Trophoblast cell (in vitro differentiated cells and primary cell): ENCODE measurements around the gene FOXP2.
"Not testable (repeated sequence)": the region's sequence is repeated elsewhere in the genome, so short reads cannot be mapped to it uniquely, and the experiment has no call there.

Experiments used
- DNase-seq, 2 donors: peaks; one replicate each; pipeline ENCODE4 v3.0.0-alpha.2; 2016
- H2AFZ ChIP-seq: 2 replicates; pipeline ENCODE4 v1.6.1; 2013; ENCODE audit warnings: low read length, moderate library complexity, mild to moderate bottlenecking; ENCODE audit not compliant: insufficient read depth, poor library complexity
- H2AK5ac ChIP-seq: 2 replicates; pipeline ENCODE4 v1.6.1; 2013; ENCODE audit warnings: mild to moderate bottlenecking, low read length
- H2BK120ac ChIP-seq: 2 replicates; pipeline ENCODE4 v1.6.1; 2013; ENCODE audit warnings: low read length, mild to moderate bottlenecking, moderate library complexity; ENCODE audit not compliant: insufficient read depth, poor library complexity
- H2BK12ac ChIP-seq: 2 replicates; pipeline ENCODE4 v1.6.1; 2013; ENCODE audit warnings: mild to moderate bottlenecking, low read length, moderate library complexity
- H2BK5ac ChIP-seq: 2 replicates; pipeline ENCODE4 v1.6.1; 2013; ENCODE audit warnings: low read length, low read depth, moderate library complexity, mild to moderate bottlenecking; ENCODE audit not compliant: poor library complexity
- H3K14ac ChIP-seq: 2 replicates; pipeline ENCODE4 v1.6.1; 2013; ENCODE audit warnings: mild to moderate bottlenecking, low read length
- H3K18ac ChIP-seq: 2 replicates; pipeline ENCODE4 v1.6.1; 2013; ENCODE audit warnings: mild to moderate bottlenecking, low read length
- H3K23ac ChIP-seq: 2 replicates; pipeline ENCODE4 v1.6.1; 2013; ENCODE audit warnings: low read length
- H3K27ac ChIP-seq: 2 replicates; pipeline ENCODE4 v1.5.1; 2013; ENCODE audit warnings: low read depth, mild to moderate bottlenecking, inconsistent platforms, low read length, moderate library complexity
- H3K27me3 ChIP-seq: 2 replicates; pipeline ENCODE4 v1.6.1; 2013; ENCODE audit warnings: inconsistent platforms, mild to moderate bottlenecking, low read length, moderate library complexity; ENCODE audit not compliant: insufficient read depth
- H3K36me3 ChIP-seq, 2 experiments: 1 replicate in 1 of 2; 2 replicates in 1 of 2; pipeline ENCODE4 v1.6.1; 2013; ENCODE audit warnings: low read length in 2 of 2, mild to moderate bottlenecking in 2 of 2, moderate library complexity in 1 of 2; ENCODE audit not compliant: insufficient read depth in 2 of 2, control insufficient read depth in 1 of 2
- H3K4ac ChIP-seq: 2 replicates; pipeline ENCODE4 v1.6.1; 2013; ENCODE audit warnings: low read depth, mild to moderate bottlenecking, low read length, moderate library complexity
- H3K4me1 ChIP-seq, 2 experiments: 1 replicate in 1 of 2; 2 replicates in 1 of 2; pipeline ENCODE4 v1.6.1; 2013; ENCODE audit warnings: low read length in 2 of 2, mild to moderate bottlenecking in 2 of 2, moderate library complexity in 1 of 2; ENCODE audit not compliant: insufficient read depth in 2 of 2, control insufficient read depth in 1 of 2
- H3K4me2 ChIP-seq: 2 replicates; pipeline ENCODE4 v1.6.1; 2013; ENCODE audit warnings: inconsistent platforms, mild to moderate bottlenecking, low read length, moderate library complexity
- H3K4me3 ChIP-seq: 2 replicates; pipeline ENCODE4 v1.5.1; 2013; ENCODE audit warnings: mild to moderate bottlenecking, low read depth, low read length, inconsistent platforms
- H3K79me1 ChIP-seq: one replicate; pipeline ENCODE4 v1.6.1; 2013; ENCODE audit warnings: low read length
- H3K79me2 ChIP-seq: 2 replicates; pipeline ENCODE4 v1.6.1; 2013; ENCODE audit warnings: low read length, mild to moderate bottlenecking; ENCODE audit not compliant: control insufficient read depth, insufficient read depth, poor library complexity
- H3K9ac ChIP-seq: 2 replicates; pipeline ENCODE4 v1.6.1; 2013; ENCODE audit warnings: mild to moderate bottlenecking, low read length
- H3K9me3 ChIP-seq: 2 replicates; pipeline ENCODE4 v1.6.1; 2013; ENCODE audit warnings: low read depth, mild to moderate bottlenecking, control low read depth, inconsistent platforms, low read length; ENCODE audit not compliant: insufficient read depth
- H4K12ac ChIP-seq: 2 replicates; pipeline ENCODE4 v1.6.1; 2013; ENCODE audit warnings: low read depth, mild to moderate bottlenecking, low read length, moderate library complexity
- H4K8ac ChIP-seq: 2 replicates; pipeline ENCODE4 v1.6.1; 2013; ENCODE audit warnings: low read depth, mild to moderate bottlenecking, low read length, moderate library complexity
- H4K91ac ChIP-seq: one replicate; pipeline ENCODE4 v1.6.1; 2013; ENCODE audit warnings: low read depth, mild to moderate bottlenecking, low read length, moderate library complexity
- WGBS: extraction: QIAGEN DNeasy Blood & Tissue Kit; methylation state at CpG from one replicate; pipeline ENCODE4 v1.1.7; 2013; ENCODE audit warnings: missing lambda C conversion rate; ENCODE audit not compliant: insufficient read length, insufficient coverage; ENCODE audit errors: extremely low coverage; 5-methylcytosine and 5-hydroxymethylcytosine counted together

Gene FOXP2

DNA sequence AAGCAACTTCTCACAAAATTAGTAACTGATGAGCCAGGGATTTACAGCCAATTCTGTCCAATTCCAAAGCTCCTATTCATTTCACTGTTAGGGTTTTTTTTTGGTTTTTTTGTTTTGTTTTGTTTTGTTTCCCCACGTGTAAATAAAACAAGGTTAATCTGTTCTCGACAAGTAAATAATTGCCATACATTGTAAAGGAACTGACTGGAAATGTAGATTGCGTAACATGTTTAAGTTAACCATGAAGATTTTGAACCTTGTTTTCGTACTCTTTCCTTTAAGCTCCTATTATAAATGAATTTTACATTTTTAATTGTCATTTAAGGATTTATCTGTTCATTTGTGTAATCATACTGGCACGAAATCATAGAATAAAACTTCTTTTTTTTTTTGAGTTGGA lies 42.0 kb upstream of the FOXP2 start:
- H4K8ac ChIP-seq = no peak overlapping the region
- no peaks in the 10 kb centered on the region for H3K79me1 ChIP-seq
- no CpG with 5 or more reads among the region's 5 CpGs for WGBS
- H4K91ac ChIP-seq = no peak overlapping the region
- no peak overlapping the region for H2BK120ac ChIP-seq
- H3K4me3 ChIP-seq = no peak overlapping the region
- no peak overlapping the region for H2AFZ ChIP-seq
- no peaks in the 10 kb centered on the region for H3K79me2 ChIP-seq
- H3K36me3 ChIP-seq = no peaks in the 10 kb centered on the region
- H3K18ac ChIP-seq = no peak overlapping the region
- DNase-seq = no peak
- no peak overlapping the region for H2BK5ac ChIP-seq
- H3K4me2 ChIP-seq = no peak overlapping the region
- H2BK12ac ChIP-seq = no peak overlapping the region
- H3K27me3 ChIP-seq = no peaks in the 10 kb centered on the region
- no peak overlapping the region for H3K14ac ChIP-seq
- no peak overlapping the region for H3K27ac ChIP-seq
- H3K23ac ChIP-seq = no peak overlapping the region
- no peak overlapping the region for H4K12ac ChIP-seq
- no peaks in the 10 kb centered on the region for H3K4me1 ChIP-seq
- H3K9ac ChIP-seq = no peak overlapping the region
- no peaks in the 10 kb centered on the region for H3K9me3 ChIP-seq
- no peak overlapping the region for H2AK5ac ChIP-seq
- H3K4ac ChIP-seq = no peak overlapping the region

DNA sequence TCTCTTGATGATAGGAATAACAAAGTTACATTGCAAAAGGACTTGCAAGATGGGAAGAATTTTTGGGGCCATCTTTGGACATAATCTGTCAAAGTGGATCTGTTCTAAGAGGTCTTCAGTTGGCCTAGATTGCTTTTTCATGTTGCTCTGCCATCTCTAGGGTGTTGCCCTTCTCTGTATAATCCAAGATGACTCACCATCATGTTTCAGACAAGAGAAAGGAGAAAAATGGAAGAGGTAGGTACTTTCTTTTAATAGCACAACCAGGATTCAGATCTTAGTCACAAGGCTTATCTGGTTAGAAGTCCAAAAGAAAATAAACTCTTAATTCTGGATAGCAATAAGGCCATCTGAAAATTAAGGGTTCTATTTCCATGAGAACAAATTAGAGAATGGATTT lies 38.7 kb upstream of the FOXP2 start:
- no peaks in the 10 kb centered on the region for H3K36me3 ChIP-seq
- no peak overlapping the region for H3K4me3 ChIP-seq
- no peaks in the 10 kb centered on the region for H3K9me3 ChIP-seq
- no peak overlapping the region for H2AK5ac ChIP-seq
- H3K27ac ChIP-seq = no peak overlapping the region
- no peak overlapping the region for H2AFZ ChIP-seq
- no peak overlapping the region for H4K91ac ChIP-seq
- H2BK12ac ChIP-seq = no peak overlapping the region
- H3K79me1 ChIP-seq = no peaks in the 10 kb centered on the region
- H3K27me3 ChIP-seq = no peaks in the 10 kb centered on the region
- no peak overlapping the region for H3K23ac ChIP-seq
- no peak overlapping the region for H2BK5ac ChIP-seq
- H4K8ac ChIP-seq = no peak overlapping the region
- H3K18ac ChIP-seq = no peak overlapping the region
- H4K12ac ChIP-seq = no peak overlapping the region
- H3K4me2 ChIP-seq = no peak overlapping the region
- no peak overlapping the region for H2BK120ac ChIP-seq
- no peak overlapping the region for H3K14ac ChIP-seq
- H3K4me1 ChIP-seq = no peaks in the 10 kb centered on the region
- H3K9ac ChIP-seq = no peak overlapping the region
- no peaks in the 10 kb centered on the region for H3K79me2 ChIP-seq
- no peak for DNase-seq
- no peak overlapping the region for H3K4ac ChIP-seq

DNA sequence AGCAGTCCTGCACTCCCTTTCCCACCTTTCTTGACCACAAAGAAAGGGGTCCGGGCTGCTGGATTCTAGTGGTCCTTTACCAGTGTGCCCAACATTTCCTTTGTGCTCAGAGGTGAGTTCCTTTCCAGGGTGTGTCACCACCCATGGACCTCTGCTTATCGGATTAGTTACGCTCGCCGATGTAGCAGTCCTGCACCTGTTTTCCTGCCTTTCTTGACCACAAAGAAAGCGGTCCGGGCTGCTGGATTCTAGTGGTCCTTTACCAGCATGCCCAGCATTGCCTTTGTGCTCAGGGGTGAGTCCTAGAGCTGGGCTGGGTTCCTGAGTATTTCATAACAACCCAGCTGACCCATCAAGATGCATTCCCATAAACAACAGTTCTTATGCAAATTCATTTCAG lies 30.7 kb upstream of the FOXP2 start:
- not testable (repeated sequence) for H3K27ac ChIP-seq, H3K9ac ChIP-seq, H3K79me2 ChIP-seq, H3K9me3 ChIP-seq, H2AK5ac ChIP-seq, H3K23ac ChIP-seq, H3K36me3 ChIP-seq, H3K4me1 ChIP-seq, DNase-seq, H3K79me1 ChIP-seq, H3K18ac ChIP-seq, H4K91ac ChIP-seq, H2BK12ac ChIP-seq, H3K27me3 ChIP-seq, H4K12ac ChIP-seq, H3K4me2 ChIP-seq, H3K4ac ChIP-seq, H2BK120ac ChIP-seq, H2AFZ ChIP-seq, H4K8ac ChIP-seq, H2BK5ac ChIP-seq, H3K4me3 ChIP-seq, H3K14ac ChIP-seq
- WGBS = no CpG with 5 or more reads among the region's 7 CpGs

DNA sequence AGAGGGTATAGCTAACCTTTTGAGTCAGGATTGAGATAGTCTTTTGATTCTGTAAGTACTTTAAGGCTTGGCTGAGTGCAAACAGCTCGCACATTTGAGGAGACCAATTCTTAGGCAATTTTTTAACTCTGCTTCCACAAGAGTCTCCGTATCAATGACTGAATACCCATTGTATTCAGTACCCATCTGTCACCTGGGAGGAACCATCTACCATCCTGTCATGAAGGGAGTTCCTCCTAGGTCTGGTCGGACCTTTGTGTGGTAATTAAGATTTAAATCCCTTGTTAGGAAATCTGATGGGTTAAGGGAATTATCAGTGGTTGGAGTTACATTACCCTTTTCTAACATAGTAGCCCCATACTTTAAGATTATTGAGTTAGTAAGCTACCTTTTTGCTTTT lies 30.3 kb upstream of the FOXP2 start:
- H3K79me2 ChIP-seq, H3K14ac ChIP-seq, H3K23ac ChIP-seq, H3K9ac ChIP-seq, H4K12ac ChIP-seq, H2AFZ ChIP-seq, H3K4me2 ChIP-seq, H3K27ac ChIP-seq, H3K27me3 ChIP-seq, H2BK12ac ChIP-seq, H3K4me3 ChIP-seq, H3K4me1 ChIP-seq, H2BK5ac ChIP-seq, H3K9me3 ChIP-seq, H3K36me3 ChIP-seq, H4K91ac ChIP-seq, DNase-seq, H2AK5ac ChIP-seq, H3K4ac ChIP-seq, H2BK120ac ChIP-seq, H3K79me1 ChIP-seq, H4K8ac ChIP-seq, H3K18ac ChIP-seq: not testable (repeated sequence)
- whole genome bisulfite sequencing = no CpG with 5 or more reads among the region's 3 CpGs

DNA sequence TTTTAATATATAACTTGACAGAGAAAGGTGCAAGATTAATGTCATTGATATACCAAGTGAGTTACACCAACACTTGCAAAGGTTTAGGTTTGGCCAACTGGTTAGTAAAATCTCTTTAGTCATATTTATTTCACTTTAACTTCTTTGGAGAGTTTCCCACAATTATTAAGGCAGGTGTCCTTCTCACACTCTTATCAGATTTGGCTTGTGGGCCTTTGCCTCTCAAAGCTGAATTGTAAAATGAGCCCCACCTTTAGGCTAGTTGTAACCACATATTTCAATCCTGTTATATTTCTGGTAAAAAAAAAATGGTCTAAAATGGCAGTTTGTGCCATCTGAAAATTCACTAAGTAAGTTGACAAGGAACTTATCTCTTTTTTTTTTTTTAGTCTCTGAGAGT lies 26.6 kb upstream of the FOXP2 start:
- Histone ChIP-seq H3K18ac (no peak overlapping the region), H3K4me3 (no peak overlapping the region), H4K91ac (no peak overlapping the region), H3K27me3 (no peaks in the 10 kb centered on the region), H3K79me1 (no peaks in the 10 kb centered on the region), H2BK12ac (no peak overlapping the region), H2AK5ac (no peak overlapping the region), H3K4ac (no peak overlapping the region), H3K4me1 (no peaks in the 10 kb centered on the region), H2AFZ (no peak overlapping the region), H4K12ac (no peak overlapping the region), H2BK5ac (no peak overlapping the region), H3K9me3 (no peaks in the 10 kb centered on the region), H3K79me2 (no peaks in the 10 kb centered on the region), H2BK120ac (no peak overlapping the region), H3K9ac (no peak overlapping the region), H3K27ac (no peak overlapping the region), H4K8ac (no peak overlapping the region), H3K4me2 (no peak overlapping the region), H3K36me3 (no peaks in the 10 kb centered on the region), H3K14ac (no peak overlapping the region), H3K23ac (no peak overlapping the region)
- DNase-seq = no peak
